B cell (primary cell): ENCODE data around the gene AP1S3. TPM values are rescaled to one million over a fixed set of nuclear protein-coding genes. Genes with fewer than 3 reads are reported as not detected.

Experiments used
- ATAC-seq: fragments of 200-7000 bp; cut with Tn5 transposase; one replicate; pipeline ENCODE4 v1.10.0; 2021; ENCODE audit warnings: low read depth, mild to moderate bottlenecking, moderate number of reproducible peaks, moderate library complexity
- CTCF ChIA-PET: fragments of 350-600 bp; sonication (Branson Sonifier 250); formaldehyde crosslinking; loops from one replicate; lab custom pipeline; 2021; ENCODE audit warnings: antibody characterized with exemption, inconsistent platforms; lab: Charles Lee
- POLR2A ChIA-PET: fragments of 350-600 bp; sonication (Branson Sonifier 250); formaldehyde crosslinking; loops from one replicate; lab custom pipeline; 2021; ENCODE audit warnings: antibody characterized with exemption; lab: Charles Lee
- DNase-seq: peaks from one replicate; pipeline ENCODE4 v3.0.0; 2013
- H2AFZ ChIP-seq: 2 replicates; pipeline ENCODE4 v1.6.1; 2012; ENCODE audit warnings: mild to moderate bottlenecking, low read depth, low read length; ENCODE audit not compliant: insufficient read depth, poor library complexity, severe bottlenecking
- H3K27ac ChIP-seq, 2 donors: 1 replicate in 1 of 2; 2 replicates in 1 of 2; pipeline ENCODE4 v1.5.1; 2012 to 2013; ENCODE audit warnings: low read length in 2 of 2, mild to moderate bottlenecking in 2 of 2, moderate library complexity in 1 of 2
- H3K27me3 ChIP-seq, 4 experiments: fragments of 200-600 bp in 1 of 4; sonication (generic) in 1 of 4; replicated peaks in 1 of 4; 1 replicate in 2 of 4; 2 replicates in 2 of 4; pipeline versions ENCODE4 v1.6.1 to v1.7.0; 2013 to 2016; ENCODE audit warnings: low read length in 3 of 4, mild to moderate bottlenecking in 2 of 4, mixed read lengths in 1 of 4, moderate library complexity in 1 of 4; ENCODE audit not compliant: insufficient read depth in 4 of 4, control insufficient read depth in 3 of 4; ENCODE audit errors: control extremely low read depth in 1 of 4
- H3K36me3 ChIP-seq, 2 experiments: replicated peaks in 1 of 2; 1 replicate in 1 of 2; 2 replicates in 1 of 2; pipeline versions ENCODE4 v1.6.1 to v1.7.1; 2013; ENCODE audit warnings: low read length in 1 of 2; ENCODE audit not compliant: insufficient read depth in 2 of 2, control insufficient read depth in 1 of 2; ENCODE audit errors: control extremely low read depth in 1 of 2, extremely low read depth in 1 of 2
- H3K4me1 ChIP-seq, 2 donors: fragments of 200-600 bp in 1 of 2; sonication (generic) in 1 of 2; 1 replicate in 1 of 2; 2 replicates in 1 of 2; pipeline versions ENCODE4 v1.5.1 to v1.6.1; 2013 to 2017; ENCODE audit warnings: low read length in 2 of 2; ENCODE audit not compliant: control insufficient read depth in 2 of 2, insufficient read depth in 2 of 2
- H3K4me2 ChIP-seq: replicated peaks from 2 replicates; pipeline ENCODE3; 2012; ENCODE audit warnings: mild to moderate bottlenecking, low read depth, low read length; ENCODE audit not compliant: poor library complexity, severe bottlenecking
- H3K4me3 ChIP-seq, 5 experiments: fragments of 200-600 bp in 1 of 5; sonication (generic) in 1 of 5; 1 replicate in 3 of 5; 2 replicates in 2 of 5; pipeline versions ENCODE4 v1.5.1 to v1.7.0; 2011 to 2016; ENCODE audit warnings: low read length in 4 of 5, mild to moderate bottlenecking in 4 of 5, low read depth in 2 of 5, control low read depth in 1 of 5, moderate library complexity in 1 of 5; ENCODE audit not compliant: insufficient read depth in 1 of 5; ENCODE audit errors: control extremely low read depth in 1 of 5, extremely low read depth in 1 of 5
- H3K79me2 ChIP-seq: fragments of 200-600 bp; sonication (generic); one replicate; pipeline ENCODE4 v1.6.0; 2016; ENCODE audit warnings: low read length; ENCODE audit not compliant: control insufficient read depth, insufficient read depth
- H3K9ac ChIP-seq: fragments of 200-600 bp; sonication (generic); 2 replicates; pipeline ENCODE4 v1.6.1; 2017; ENCODE audit warnings: mild to moderate bottlenecking, low read length, moderate library complexity
- H3K9me3 ChIP-seq, 3 donors: one replicate each; pipeline versions ENCODE4 v1.6.1 to v1.7.1; 2013; ENCODE audit warnings: low read length in 2 of 3; ENCODE audit not compliant: control insufficient read depth in 2 of 3, insufficient read depth in 1 of 3; ENCODE audit errors: control extremely low read depth in 1 of 3
- H4K20me1 ChIP-seq: 2 replicates; pipeline ENCODE4 v1.6.0; 2012; ENCODE audit warnings: mild to moderate bottlenecking, low read length; ENCODE audit not compliant: insufficient read depth, control insufficient read depth, poor library complexity, severe bottlenecking
- H3K27ac Mint-ChIP-seq: one replicate; pipeline ENCODE4 v1.8.0; 2021; ENCODE audit warnings: mixed read lengths
- H3K27me3 Mint-ChIP-seq: one replicate; pipeline ENCODE4 v1.8.0; 2021; ENCODE audit warnings: mixed read lengths
- H3K4me1 Mint-ChIP-seq: one replicate; pipeline ENCODE4 v1.8.0; 2021; ENCODE audit warnings: mixed read lengths
- H3K4me3 Mint-ChIP-seq: one replicate; pipeline ENCODE4 v1.8.0; 2021; ENCODE audit warnings: mixed read lengths
- H3K9me3 Mint-ChIP-seq: one replicate; pipeline ENCODE4 v1.8.0; 2022; ENCODE audit warnings: mixed read lengths; ENCODE audit not compliant: insufficient read depth
- EZH2 ChIP-seq: IDR thresholded peaks from 2 replicates; pipeline ENCODE4 v1.6.1; 2012; ENCODE audit warnings: borderline replicate concordance, low read depth, mild to moderate bottlenecking, moderate library complexity, low read length; ENCODE audit not compliant: insufficient read depth, poor library complexity, severe bottlenecking
- WGBS: methylation state at CpG from one replicate; pipeline ENCODE4 v1.1.5; 2013; ENCODE audit warnings: missing lambda C conversion rate; ENCODE audit not compliant: insufficient coverage; 5-methylcytosine and 5-hydroxymethylcytosine counted together
- intact Hi-C: fragments of 100-400 bp; cut with micrococcal nuclease; formaldehyde crosslinking; loops from one replicate; pipeline ENCODE4 v1.10.0; 2022
- polyA plus RNA-seq: library from polyadenylated mRNA; depleted of rRNA; stranded (reverse); fragments of >200 nt; gene quantifications from 2 replicates; pipeline ENCODE4 v1.2.3, GENCODE V29; 2012
- total RNA-seq, 2 donors: library from RNA; stranded (reverse); fragments of 120-200 nt in 1 of 2; gene quantifications; 1 replicate in 1 of 2; 2 replicates in 1 of 2; pipeline versions ENCODE4 v1.2.3 to v1.2.4, GENCODE V29; 2013 to 2022
- TF ChIP-seq, protein P1 (sequence below): fragments of 200-600 bp; IDR thresholded peaks from one replicate; pipeline ENCODE4 v1.8.0; 2022; ENCODE audit warnings: antibody characterized with exemption, mild to moderate bottlenecking

AP1S3 gene
- total and polyA plus RNA-seq, 2 donors (not counting 1 experiment from before 2014, with no cell fraction given) = 7.2 to 41.4 TPM

DNA sequence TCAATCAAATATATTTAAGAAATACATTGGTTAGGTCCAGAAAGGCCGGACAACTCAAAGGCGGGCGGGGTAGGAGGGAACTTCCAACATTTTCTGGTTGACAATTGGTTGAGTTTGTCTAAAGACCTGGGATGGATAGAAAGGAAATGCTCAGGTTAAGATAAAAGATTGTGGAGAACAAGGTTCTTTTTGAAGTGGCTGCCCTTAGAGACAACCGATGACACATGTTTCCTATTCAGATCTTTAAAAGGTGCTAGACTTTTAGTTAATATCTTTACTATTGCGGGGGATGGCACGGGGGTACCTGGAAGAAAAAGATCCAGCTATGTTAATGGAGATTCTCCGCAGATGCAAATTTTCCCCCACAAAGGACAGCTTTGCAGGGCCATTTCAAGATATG is 10.0 kb upstream of the AP1S3 start:
- Mint-ChIP-seq H3K9me3 (peaks cover 13% of the 10 kb centered on the region), H3K27ac (no peak overlapping the region), H3K27me3 (no peaks in the 10 kb centered on the region), H3K4me1 (peaks cover 5% of the 10 kb centered on the region), H3K4me3 (no peak overlapping the region)
- Histone ChIP-seq H2AFZ (no peak overlapping the region), H3K9me3 (peaks cover 0 to 16% (median 0%) of the 10 kb centered on the region in 3 donors), H3K4me2 (no peak overlapping the region), H3K9ac (no peak overlapping the region), H3K27me3 (no peaks in the 10 kb centered on the region), H3K4me3 (no peak overlapping the region), H4K20me1 (no peaks in the 10 kb centered on the region), H3K27ac (no peak overlapping the region), H3K79me2 (no peaks in the 10 kb centered on the region), H3K36me3 (no peaks in the 10 kb centered on the region), H3K4me1 (no peaks in the 10 kb centered on the region)
- intact Hi-C loops = no loop called here
- WGBS = 100% methylated on average over 4 of the region's 7 CpGs
- DNase-seq (no peak), ATAC-seq (no peak)
- POLR2A ChIA-PET = no interaction called here
- TF ChIP-seq EZH2 = no peak
- TF ChIP-seq, protein P1, sequence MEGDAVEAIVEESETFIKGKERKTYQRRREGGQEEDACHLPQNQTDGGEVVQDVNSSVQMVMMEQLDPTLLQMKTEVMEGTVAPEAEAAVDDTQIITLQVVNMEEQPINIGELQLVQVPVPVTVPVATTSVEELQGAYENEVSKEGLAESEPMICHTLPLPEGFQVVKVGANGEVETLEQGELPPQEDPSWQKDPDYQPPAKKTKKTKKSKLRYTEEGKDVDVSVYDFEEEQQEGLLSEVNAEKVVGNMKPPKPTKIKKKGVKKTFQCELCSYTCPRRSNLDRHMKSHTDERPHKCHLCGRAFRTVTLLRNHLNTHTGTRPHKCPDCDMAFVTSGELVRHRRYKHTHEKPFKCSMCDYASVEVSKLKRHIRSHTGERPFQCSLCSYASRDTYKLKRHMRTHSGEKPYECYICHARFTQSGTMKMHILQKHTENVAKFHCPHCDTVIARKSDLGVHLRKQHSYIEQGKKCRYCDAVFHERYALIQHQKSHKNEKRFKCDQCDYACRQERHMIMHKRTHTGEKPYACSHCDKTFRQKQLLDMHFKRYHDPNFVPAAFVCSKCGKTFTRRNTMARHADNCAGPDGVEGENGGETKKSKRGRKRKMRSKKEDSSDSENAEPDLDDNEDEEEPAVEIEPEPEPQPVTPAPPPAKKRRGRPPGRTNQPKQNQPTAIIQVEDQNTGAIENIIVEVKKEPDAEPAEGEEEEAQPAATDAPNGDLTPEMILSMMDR = no peak
- CTCF ChIA-PET = interaction anchor here (1.5 to 1.8 kb wide), 2 partner anchors 8 to 12 kb away, joined by 5 read pairs; no protein-coding TSS in a partner anchor

DNA sequence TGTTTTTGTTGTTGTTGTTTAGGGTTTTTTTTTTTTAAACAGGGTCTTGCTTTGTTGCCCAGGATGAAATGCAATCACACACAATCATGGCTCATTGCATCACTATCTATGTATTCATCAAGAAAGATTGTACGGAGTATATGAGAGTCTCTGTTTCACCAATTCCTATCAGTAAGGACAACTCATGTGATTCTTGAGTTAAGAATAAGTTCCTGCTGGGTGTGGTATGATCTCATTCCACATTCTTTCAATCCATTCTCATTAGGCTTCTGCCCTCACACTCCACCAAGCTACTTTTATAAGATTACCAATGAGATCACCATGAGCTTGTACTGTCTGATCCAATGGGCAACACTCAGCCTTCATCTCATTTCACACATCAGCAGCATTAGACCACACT is 9.1 kb upstream of the AP1S3 start:
- H4K20me1 ChIP-seq = no peaks in the 10 kb centered on the region
- no peak overlapping the region for H3K4me2 ChIP-seq
- no peak overlapping the region for H3K9ac ChIP-seq
- no peaks in the 10 kb centered on the region for H3K36me3 ChIP-seq
- no peak overlapping the region for H3K4me3 Mint-ChIP-seq
- no peak for DNase-seq
- peaks cover 13% of the 10 kb centered on the region for H3K9me3 Mint-ChIP-seq
- no peak overlapping the region for H3K27ac Mint-ChIP-seq
- peaks cover 0 to 11% (median 0%) of the 10 kb centered on the region in 3 donors for H3K9me3 ChIP-seq
- H3K27ac ChIP-seq = no peak overlapping the region
- no peak overlapping the region for H2AFZ ChIP-seq
- no peak overlapping the region for H3K4me3 ChIP-seq
- CTCF ChIA-PET = interaction anchor here (1.5 kb wide), 1 partner anchor 13 kb away, joined by 5 read pairs; no protein-coding TSS in a partner anchor
- no peaks in the 10 kb centered on the region for H3K27me3 Mint-ChIP-seq
- peaks cover 3 to 7% of the 10 kb centered on the region in 2 donors for H3K4me1 ChIP-seq
- no peaks in the 10 kb centered on the region for H3K27me3 ChIP-seq
- POLR2A ChIA-PET = no interaction called here
- TF ChIP-seq EZH2 = no peak
- TF ChIP-seq, protein P1 = no peak
- intact Hi-C loops = no loop called here
- WGBS = no CpG with 5 or more reads among the region's 1 CpG
- no peaks in the 10 kb centered on the region for H3K79me2 ChIP-seq
- peaks cover 10% of the 10 kb centered on the region for H3K4me1 Mint-ChIP-seq
- ATAC-seq = no peak
